NCI-H2107 (cell line): ENCODE data around the gene KCNIP1.

ENCODE experiments used
- DNase-seq: peaks from one replicate; lab custom pipeline; 2025; lab: John Stamatoyannopoulos, UW

Gene KCNIP1

GRCh38 chr5:170565072-170565471, 61.3 kb downstream of the KCNIP1 start:
- no peak for DNase-seq

GRCh38 chr5:170569101-170569500, 65.3 kb downstream of the KCNIP1 start:
- DNase-seq, result no peak

- no peak for DNase-seq
Measured at GRCh38 chr5:170570476-170570875, 66.7 kb downstream of the KCNIP1 start.

- DNase-seq, result no peak
Measured at GRCh38 chr5:170571281-170571731, 67.5 kb downstream of the KCNIP1 start.

GRCh38 chr5:170571875-170572852, 68.3 kb downstream of the KCNIP1 start:
- DNase-seq, result no peak

- no peak for DNase-seq
Measured at GRCh38 chr5:170573114-170573513, 69.3 kb downstream of the KCNIP1 start.

- no peak for DNase-seq
Measured at GRCh38 chr5:170573660-170574059, 69.8 kb downstream of the KCNIP1 start.

GRCh38 chr5:170576602-170577535, 73.0 kb downstream of the KCNIP1 start:
- no peak for DNase-seq

GRCh38 chr5:170579601-170580000, 75.8 kb downstream of the KCNIP1 start:
- no peak for DNase-seq

GRCh38 chr5:170581211-170581610, 77.4 kb downstream of the KCNIP1 start:
- no peak for DNase-seq

GRCh38 chr5:170582644-170583330, 79.0 kb downstream of the KCNIP1 start:
- DNase-seq, result no peak

- no peak for DNase-seq
Measured at GRCh38 chr5:170584003-170584402, 80.2 kb downstream of the KCNIP1 start.

GRCh38 chr5:170584450-170585058, 80.7 kb downstream of the KCNIP1 start:
- DNase-seq, result no peak

GRCh38 chr5:170585273-170585948, 81.6 kb downstream of the KCNIP1 start:
- DNase-seq, result no peak

GRCh38 chr5:170587808-170588207, 84.0 kb downstream of the KCNIP1 start:
- DNase-seq, result no peak

- DNase-seq, result no peak
Measured at GRCh38 chr5:170589643-170590042, 85.8 kb downstream of the KCNIP1 start.

- no peak for DNase-seq
Measured at GRCh38 chr5:170590566-170590965, 86.7 kb downstream of the KCNIP1 start.

GRCh38 chr5:170591054-170591453, 87.2 kb downstream of the KCNIP1 start:
- DNase-seq, result no peak

GRCh38 chr5:170596482-170597044, 92.7 kb downstream of the KCNIP1 start:
- no peak for DNase-seq

- DNase-seq, result no peak
Measured at GRCh38 chr5:170597109-170597751, 93.4 kb downstream of the KCNIP1 start.
